ENCODE data around the gene DDX59. TPM values are rescaled to one million over a fixed set of nuclear protein-coding genes. Genes with fewer than 3 reads are reported as not detected.
A peak's percentile ranks its signal among the peaks of the same experiment; 100 is the strongest.

DDX59 gene
- total RNA-seq, 1 experiment from 2014 or later, result 19.9 TPM

GRCh38 chr1:200629876-200630514 is 39.7 kb downstream of the DDX59 start:
- DNase-seq (ENCODE audit: low spot score), result no peak

- DNase-seq (ENCODE audit: low spot score), result no peak
These were observed 41.4 kb downstream of the DDX59 start for GRCh38 chr1:200628223-200628881.

- no peak for DNase-seq (ENCODE audit: low spot score)
These were observed 42.0 kb downstream of the DDX59 start for GRCh38 chr1:200627575-200628222.

DNA sequence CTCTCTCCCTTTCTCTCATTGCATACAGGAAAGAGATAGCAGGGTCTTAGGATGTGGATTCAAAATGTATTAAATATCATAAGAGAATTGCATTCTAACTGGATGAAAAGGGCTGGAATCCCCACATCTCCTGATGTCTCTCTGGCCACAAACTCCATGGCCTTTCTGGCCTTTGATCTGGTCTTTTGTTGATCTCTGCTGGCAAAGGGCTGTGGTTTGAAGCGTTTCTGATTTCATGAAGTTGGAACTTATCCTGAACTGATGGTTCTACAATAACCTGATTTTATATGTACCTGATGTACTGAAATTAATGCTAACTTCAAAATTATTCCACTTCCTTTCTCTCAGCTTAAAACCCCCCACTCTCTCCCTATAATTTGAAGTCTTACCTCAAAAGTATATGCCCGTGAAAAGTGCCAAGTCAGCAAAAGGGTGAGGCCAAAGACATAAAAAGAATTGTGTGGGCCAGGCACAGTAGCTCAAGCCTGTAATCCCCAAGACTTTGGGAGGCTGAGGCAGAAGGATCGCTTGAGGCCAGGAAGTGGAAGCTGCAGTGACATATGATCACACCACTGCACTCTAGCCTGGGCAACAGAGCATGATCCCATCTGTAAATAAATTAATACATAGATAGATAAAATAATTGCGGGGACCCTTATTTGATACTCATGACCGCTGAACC is 42.7 kb downstream of the DDX59 start:
- DNase-seq (ENCODE audit: low spot score), result no peak

- DNase-seq (ENCODE audit: low spot score), result no peak
These were observed 44.3 kb downstream of the DDX59 start for GRCh38 chr1:200625381-200625824.

DNA sequence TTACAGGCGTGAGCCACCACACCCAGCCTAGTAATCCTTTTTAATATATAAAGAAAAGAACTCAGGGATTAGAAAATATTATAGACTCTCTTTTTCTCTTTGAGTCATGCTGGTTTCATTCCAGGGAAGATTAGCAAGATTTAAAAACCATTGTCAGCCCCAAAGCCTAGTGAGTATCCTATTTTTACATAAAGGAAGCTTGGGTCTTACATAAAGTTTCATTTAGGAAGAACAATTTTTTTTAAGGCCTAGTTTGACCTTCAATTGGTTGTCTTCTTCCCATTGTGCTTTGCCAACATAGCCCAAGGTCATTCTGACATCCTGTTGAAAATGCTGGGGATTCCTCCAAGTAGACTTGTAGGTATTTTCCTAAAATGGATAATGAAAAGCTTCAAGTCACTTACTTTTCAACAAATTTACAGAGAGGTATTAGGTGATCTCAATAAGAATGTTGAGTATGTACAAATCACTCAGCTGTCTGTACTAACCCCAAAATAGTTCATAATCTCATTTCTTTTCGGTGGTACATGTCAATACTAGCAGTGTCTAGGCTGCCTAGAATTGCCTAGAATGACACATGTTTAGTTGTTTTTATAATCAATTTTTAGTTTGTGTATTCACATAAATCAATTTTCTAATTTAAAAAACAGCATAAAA is 44.9 kb downstream of the DDX59 start:
- DNase-seq (ENCODE audit: low spot score), result no peak

DNA sequence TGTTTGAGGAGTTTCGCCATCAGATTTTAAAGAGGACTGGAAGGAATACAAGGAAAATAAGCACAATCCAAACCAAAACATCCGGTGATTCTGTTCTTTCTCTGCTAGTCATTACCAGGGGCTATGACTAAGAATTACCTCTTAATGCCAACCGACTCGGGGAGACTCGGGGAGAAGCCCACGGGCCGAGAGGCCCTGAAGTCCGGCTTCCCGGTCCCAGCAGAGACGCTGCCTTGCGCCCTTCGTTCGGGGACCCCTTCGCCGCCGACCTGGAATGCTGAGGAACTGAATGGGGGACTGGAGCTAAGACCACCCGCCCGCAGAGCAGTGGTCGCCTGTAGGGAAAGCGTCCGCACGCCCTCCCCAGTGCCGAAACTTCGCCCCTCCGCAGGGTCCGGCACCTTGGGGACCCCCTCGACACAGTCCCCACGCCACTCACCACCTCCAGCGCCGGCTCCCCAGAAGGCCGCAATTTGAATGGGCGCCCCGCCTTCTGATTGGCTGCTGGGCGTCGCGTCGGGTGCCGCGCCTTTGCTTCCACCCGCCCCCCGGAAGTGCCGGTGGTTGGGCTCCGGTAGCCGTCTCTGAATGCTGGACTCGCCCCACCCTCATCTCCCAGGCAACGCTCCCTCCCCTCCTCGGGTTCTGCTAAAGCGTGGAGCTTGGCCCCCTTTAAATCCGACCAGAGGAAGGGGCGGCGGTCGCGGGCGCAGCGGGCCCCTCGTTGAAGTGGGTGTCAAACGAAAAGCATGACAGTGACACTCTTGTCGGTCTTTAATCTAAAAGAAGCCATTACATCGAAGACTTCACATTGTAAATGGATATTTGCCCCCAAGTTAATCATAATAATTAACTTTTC is 49.2 kb downstream of the DDX59 start, which contains the start of gene KIF14:
Gene KIF14 (minus strand): TSS at position 479 of the 859 bp plus-strand sequence. CDS start 2,028 bp downstream, outside the sequence.
- peak; percentile 95 for DNase-seq (ENCODE audit: low spot score)

DNA sequence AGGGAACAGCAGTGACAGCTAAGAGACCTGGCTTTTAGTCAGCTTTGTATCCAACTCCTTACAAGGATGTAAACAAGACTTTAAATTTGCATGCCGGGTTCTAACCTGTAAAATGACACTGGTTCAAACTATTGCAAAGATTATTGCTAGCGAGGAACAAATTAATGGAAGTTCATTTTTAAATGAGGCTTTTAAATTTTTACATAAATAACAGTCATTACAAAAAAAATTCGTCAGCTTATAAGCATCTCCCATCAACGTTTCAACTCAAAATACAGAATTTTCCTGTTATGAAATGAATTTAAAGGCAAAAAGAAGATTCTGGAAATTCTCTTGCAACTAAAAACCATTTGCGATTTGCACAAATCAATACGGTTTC is 49.8 kb downstream of the DDX59 start:
- DNase-seq (ENCODE audit: low spot score), result no peak

GRCh38 chr1:200610846-200611245 is 58.9 kb downstream of the DDX59 start:
- DNase-seq (ENCODE audit: low spot score), result peak; percentile 10

DNA sequence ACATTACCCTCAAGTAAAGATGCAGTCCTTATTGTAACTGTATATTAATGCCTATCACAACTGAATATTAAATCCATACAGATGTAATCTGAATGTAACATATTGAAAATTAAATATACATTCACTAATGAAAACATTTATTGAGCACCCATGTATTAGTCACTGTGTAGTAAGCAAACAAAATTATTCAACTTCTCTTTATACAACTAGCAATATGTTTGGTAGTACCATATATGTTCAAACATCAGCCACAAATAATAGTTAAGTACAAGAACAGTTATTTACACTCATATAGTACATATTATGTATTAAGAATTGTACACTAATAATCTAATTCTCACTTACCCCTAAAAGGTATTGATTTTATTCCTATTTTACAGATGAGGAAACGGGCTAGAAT is 67.1 kb downstream of the DDX59 start:
- no peak for DNase-seq (ENCODE audit: low spot score)

Other genes with a start within 250 kb of the DDX59 start
- 32.0 and 36.1 TPM in 2 replicates for gene KIF14, start 49.2 kb downstream of the DDX59 start, total RNA-seq (2014; rRNA removed; shearing (Covaris generic))
- gene CAMSAP2, start 69.0 kb upstream of the DDX59 start, total RNA-seq (2014; rRNA removed; shearing (Covaris generic)), result 57.9 and 67.7 TPM in 2 replicates
- gene GPR25, start 203.1 kb upstream of the DDX59 start, total RNA-seq (2014; rRNA removed; shearing (Covaris generic)), result not detected in 2 replicates
- 4.6 and 10.9 TPM in 2 replicates for gene INAVA, start 225.0 kb upstream of the DDX59 start, total RNA-seq (2014; rRNA removed; shearing (Covaris generic))

All from A172 (cell line).